Esophagus muscularis mucosa (tissue), 4 donors: ENCODE results near the gene JARID2.

Experiments
- EP300 ChIP-seq: sonication (generic); formaldehyde crosslinking; IDR thresholded peaks from one replicate; pipeline ENCODE4 v1.6.1; 2017; ENCODE audit warnings: antibody characterized with exemption
- POLR2A ChIP-seq: fragments of 450-650 bp; IDR thresholded peaks from one replicate; pipeline ENCODE4 v1.6.1; 2017; ENCODE audit warnings: antibody characterized with exemption, moderate library complexity, mild to moderate bottlenecking, low read depth
- POLR2AphosphoS5 ChIP-seq, 2 donors: sonication (generic); formaldehyde crosslinking; IDR thresholded peaks; one replicate each; pipeline ENCODE4 v1.6.1; 2017; ENCODE audit warnings: antibody characterized with exemption in 2 of 2
- TF ChIP-seq, protein P1 (sequence below), 3 experiments: fragments of 200-600 bp in 2 of 3; fragments of 450-650 bp in 1 of 3; sonication (generic) in 2 of 3; IDR thresholded peaks; one replicate each; pipeline ENCODE4 v1.5.1; 2017 to 2019; ENCODE audit warnings: antibody characterized with exemption in 3 of 3, mild to moderate bottlenecking in 2 of 3, moderate library complexity in 1 of 3

DNA sequence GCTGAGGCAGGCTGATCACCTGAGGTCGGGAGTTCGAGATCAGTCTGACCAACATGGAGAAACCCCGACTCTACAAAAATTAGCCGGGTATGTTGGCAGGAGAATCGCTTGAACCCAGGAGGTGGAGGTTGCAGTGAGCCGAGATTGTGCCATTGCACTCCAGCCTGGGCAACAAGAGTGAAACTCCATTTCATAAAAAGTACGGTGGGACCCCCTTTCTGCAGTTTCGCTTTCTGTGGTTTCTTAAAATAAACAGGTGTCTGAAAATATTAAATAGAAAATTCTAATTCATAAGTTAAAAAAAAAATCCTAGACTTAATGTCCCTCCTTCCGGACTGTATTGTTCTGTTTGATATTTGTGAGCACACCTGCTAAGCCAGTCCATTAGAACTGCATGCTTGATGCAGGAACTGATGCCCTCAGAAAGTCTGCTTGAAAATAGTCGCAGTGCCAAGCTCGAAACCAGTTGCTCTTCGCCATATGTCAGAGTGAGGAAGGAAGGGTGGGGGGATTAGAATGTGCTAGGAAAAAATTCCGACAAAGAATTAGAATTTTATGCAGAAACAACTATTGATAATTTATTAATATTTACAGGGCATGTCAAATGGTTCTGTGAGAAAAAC, 85.9 kb downstream of the JARID2 start:
- TF ChIP-seq, protein P1, sequence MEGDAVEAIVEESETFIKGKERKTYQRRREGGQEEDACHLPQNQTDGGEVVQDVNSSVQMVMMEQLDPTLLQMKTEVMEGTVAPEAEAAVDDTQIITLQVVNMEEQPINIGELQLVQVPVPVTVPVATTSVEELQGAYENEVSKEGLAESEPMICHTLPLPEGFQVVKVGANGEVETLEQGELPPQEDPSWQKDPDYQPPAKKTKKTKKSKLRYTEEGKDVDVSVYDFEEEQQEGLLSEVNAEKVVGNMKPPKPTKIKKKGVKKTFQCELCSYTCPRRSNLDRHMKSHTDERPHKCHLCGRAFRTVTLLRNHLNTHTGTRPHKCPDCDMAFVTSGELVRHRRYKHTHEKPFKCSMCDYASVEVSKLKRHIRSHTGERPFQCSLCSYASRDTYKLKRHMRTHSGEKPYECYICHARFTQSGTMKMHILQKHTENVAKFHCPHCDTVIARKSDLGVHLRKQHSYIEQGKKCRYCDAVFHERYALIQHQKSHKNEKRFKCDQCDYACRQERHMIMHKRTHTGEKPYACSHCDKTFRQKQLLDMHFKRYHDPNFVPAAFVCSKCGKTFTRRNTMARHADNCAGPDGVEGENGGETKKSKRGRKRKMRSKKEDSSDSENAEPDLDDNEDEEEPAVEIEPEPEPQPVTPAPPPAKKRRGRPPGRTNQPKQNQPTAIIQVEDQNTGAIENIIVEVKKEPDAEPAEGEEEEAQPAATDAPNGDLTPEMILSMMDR (IDR thresholded peaks at IDR 0.05), result no peak
- TF ChIP-seq POLR2A, result no peak
- TF ChIP-seq EP300, result no peak
- no peak for TF ChIP-seq POLR2AphosphoS5 (IDR thresholded peaks at IDR 0.05)
